Left forelimb (tissue), 1 donor: Measurements from ENCODE around the gene SRSF7.

Source experiments
- DNase-seq: peaks from one replicate; pipeline ENCODE4 v3.0.0-alpha.2; 2018; ENCODE audit warnings: low spot score

The SRSF7 gene

DNA sequence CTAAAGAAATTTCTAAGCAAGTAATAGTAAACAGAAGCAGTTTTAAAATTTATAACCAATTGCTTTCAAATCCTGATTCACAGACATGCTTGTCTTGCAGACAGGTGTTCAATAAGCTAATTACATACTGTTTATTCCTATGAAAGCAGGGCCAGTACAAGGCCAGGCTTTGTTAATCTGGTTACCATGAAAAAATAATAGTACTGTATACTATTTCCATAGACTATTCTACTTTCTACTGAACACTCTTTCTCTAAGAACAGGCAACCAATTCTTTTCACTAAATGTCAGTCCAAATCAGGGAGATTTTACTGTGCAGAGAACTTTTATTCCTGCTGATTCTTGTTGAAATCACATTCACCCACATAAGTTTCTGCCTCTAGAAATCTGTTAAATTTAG lies 2.9 kb upstream of the SRSF7 start:
- DNase-seq: no peak

DNA sequence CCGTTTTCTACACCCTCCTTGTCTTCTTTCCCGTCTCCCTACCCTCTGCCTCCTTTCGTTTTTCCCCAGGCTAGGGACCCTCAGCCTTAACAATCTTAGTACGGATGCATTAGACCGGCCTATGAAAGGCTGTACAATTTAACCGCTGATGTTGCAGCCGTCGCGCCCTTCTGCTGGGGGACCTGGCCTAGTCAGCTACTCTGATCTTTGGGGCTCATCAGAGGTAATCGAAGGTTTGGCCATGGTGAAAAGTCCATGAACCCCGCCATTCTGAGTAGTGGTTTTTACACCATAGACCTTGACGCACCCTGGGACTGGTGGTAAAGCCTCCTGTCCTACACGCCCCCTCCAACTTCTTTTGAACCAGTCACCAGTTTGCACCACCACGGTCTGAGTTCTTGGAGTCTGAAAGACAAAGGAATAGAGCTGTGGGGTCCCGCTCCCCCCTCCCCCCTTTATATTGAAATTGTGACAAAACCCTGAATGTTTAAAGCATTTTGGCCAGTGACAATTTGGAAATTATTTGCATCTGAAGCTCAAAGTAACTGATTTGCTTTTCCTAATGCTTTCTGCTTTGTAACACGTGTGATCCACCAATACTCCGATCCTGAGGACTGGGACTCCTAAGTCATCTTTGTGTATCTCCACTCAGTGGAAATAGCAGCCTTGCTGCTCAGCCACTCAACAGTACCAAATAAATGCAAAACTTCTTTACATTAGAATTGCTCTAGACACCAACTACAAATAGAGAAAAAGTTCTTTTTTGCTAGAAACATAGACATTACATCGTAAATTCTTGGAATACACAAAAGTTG lies 642 bp upstream of the SRSF7 start:
- DNase-seq: peak; percentile 3

DNA sequence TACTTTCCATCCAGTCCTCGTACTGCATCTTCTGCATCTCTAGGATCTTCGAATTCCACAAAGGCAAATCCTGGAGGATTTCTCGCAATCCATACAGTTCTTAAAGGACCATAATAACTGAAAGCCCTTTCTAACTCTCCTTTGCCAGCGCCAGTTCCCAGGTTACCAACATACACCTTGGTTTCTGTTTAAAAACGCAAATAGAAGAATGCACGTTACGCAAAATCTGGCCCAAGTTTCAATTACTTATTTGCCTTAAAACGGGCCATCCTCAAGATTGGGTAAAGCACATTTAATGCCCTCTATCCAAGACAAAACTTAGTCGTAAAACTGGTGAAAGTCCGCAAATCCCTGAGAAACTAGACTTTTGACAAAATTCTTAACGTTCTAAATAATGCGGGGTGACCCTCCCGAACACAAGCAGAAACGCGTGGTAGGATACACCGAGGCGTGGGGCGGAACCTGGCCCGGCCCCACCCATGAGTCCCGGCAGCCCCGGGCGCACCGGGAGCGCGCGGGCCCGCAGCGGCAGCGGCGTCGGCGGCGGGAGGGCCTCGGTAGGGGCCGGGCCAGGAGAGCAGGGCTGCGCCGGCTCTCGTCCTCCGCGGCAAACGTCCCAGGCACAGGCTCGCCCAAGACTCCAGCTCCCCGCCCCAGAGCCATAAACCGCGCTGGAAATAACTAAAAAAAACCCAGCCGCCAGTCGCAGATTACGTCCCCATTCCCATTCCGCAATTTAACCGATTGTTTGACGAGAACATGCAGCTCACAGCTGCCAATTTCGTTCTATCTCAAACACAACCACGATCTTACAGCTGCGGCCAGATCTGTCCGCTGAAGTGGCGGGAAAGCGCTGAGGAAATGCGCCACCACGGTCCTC lies 910 bp downstream of the SRSF7 start:
- no peak for DNase-seq

DNA sequence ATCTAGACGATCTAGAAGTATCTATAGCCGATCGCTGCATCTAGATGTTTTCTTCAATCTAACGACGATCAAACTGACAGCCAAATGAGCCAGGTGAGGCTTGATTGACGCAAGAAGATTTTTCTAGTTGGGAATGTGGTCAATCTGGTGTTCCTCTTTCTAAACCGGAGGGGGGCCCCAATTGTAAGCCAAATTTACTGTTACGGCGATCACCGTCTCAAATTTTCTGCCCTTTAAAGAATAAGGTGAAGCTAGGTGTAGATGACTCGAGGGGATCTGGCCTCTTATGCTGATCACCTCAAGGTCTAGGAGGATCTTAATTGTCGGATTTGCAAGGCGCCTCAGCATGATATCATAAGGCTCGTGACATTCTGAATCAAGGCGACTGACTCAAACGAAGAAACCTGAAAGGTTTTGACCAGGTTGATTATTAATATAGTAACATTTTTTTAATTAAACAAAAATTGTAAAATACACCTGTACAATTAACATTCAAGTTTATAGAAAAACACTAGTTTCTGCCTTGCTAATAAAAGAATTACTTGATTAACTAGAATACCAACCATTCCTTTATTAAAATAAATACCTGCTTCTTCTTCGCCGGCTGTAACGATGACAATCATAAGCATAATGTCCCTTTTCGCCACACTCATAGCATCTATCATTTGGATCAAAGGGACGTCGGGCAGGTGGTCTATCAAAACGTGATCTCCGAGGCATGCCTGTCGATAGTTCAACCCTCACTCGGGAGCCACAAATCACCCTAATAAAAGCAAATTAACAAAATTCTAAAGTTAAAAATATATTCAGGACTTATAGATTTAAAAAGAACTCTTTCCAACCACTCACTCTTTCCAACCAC lies 2.0 kb downstream of the SRSF7 start:
- DNase-seq: peak; percentile 36

DNA sequence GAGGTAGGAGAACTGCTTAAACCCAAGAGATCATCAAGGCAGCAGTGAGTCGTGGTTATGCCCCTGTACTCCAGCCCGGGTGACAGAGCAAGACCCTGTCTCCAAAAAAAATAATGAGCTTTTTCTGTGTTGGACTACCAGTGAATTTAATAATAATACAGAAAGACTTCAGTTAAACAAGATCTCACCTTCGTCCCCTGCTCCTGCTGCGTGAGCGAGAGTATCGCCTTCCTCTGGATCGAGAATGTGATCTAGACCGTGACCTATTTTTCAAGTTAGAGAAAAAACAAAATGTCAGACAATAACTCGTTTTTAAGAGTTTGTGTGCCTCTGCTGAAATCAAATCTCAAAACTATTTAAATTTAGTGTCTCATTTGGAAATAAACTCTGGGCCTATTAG lies 2.8 kb downstream of the SRSF7 start:
- DNase-seq: peak; percentile 0

DNA sequence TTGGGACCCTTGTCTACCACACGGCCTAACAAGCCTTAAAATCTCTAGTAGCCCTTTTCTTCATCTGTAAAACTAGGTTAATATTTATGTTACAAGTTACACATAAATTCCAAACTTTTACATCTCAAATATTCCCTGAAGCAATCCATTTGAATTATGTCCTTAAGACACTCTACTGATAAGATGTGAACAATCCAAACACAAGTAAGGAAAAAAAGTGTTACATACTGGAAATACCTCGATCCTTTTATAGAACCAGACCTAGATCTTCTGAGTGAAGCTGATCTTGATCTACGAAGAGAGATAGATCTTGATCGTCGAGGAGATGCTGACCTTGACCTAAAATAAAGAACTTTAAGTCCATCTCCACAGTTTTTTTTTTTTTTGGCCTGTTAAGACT lies 3.3 kb downstream of the SRSF7 start:
- DNase-seq: no peak

DNA sequence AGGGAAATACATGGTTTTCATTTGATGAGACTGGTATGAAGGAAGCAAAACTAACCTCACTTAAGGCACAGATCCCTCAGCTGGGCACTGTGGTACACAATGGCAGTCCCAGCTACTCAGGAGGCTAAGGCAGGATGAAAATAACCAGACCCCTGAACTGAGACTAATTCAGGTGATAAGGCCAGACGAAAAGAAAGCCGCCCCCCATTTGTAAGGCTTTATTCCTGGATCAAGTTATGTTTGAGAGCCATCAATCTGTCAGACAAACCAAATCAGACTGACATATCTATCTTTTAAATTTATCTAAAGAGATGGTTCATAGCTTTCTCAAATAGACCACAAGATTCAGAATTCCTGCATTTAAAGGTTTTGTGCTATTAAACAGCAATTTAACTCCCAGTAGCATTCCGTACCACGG lies 4.1 kb downstream of the SRSF7 start:
- no peak for DNase-seq

DNA sequence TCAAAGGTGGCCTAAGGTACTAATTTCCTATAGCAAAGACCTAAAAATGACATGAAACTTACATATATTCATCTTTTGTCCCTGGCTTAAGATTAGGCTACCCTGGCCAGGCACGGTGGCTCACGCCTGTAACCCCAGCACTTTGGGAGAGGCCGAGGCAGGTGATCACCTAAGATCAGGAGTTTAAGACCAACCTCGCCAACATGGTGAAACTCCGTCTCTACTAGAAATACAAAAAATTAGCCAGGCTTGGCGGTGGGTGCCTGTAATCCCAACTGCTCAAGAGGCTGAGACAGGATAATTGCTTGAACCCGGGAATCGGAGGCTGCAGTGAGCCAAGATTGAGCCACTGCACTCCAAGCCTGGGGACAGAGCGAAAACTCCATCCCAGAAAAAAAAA lies 5.9 kb downstream of the SRSF7 start:
- DNase-seq: peak; percentile 33

DNA sequence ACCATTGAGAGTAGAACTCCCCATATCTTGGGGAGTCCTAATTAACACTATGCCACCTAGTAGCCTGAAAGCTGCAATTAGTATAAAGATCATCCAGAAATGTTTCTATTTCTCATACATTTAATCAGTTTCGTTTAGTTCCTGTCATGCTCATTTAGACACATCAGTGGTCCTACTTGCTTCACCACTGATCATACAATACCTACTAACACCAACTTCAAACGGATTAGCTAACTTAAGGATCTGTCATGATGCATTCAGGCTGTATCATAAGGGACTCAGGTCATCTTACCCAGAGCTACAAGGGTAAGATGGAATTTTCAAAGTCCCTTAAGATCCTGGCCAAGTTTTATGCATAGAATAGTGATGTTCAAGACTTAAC lies 6.8 kb downstream of the SRSF7 start:
- DNase-seq: no peak

DNA sequence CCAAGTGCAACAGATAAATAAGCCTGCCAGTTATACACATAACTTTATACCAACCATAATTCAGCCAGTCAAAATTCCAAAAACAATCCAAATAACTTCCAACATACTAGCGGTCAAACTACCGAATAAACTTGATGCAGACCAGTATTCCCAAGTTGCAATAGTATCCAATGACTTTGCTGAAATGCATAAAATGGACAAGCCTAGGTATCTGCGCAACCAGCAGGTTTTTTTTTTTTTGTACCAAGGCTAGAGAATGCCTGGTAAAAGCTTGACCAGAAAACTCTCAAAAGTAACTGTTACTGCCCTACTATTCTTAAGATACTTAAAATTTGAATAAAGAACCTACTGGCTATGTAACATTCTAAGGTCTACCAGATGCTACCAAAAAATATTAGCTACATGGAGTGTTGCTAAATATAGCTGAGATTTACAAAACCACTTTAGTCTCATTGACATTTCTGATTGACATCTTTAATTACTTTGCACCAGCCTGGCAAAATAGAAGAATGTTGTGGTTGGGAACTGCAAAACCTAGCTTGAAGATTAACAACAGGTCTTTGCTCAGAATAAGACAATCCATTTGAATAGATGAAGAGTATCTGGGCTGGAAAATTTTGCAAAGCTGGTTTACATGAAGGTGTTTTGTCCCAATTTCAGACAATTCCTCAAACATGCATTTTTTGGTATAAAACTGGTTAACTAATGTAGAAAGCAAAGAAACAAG lies 7.3 kb downstream of the SRSF7 start:
- DNase-seq: no peak

DNA sequence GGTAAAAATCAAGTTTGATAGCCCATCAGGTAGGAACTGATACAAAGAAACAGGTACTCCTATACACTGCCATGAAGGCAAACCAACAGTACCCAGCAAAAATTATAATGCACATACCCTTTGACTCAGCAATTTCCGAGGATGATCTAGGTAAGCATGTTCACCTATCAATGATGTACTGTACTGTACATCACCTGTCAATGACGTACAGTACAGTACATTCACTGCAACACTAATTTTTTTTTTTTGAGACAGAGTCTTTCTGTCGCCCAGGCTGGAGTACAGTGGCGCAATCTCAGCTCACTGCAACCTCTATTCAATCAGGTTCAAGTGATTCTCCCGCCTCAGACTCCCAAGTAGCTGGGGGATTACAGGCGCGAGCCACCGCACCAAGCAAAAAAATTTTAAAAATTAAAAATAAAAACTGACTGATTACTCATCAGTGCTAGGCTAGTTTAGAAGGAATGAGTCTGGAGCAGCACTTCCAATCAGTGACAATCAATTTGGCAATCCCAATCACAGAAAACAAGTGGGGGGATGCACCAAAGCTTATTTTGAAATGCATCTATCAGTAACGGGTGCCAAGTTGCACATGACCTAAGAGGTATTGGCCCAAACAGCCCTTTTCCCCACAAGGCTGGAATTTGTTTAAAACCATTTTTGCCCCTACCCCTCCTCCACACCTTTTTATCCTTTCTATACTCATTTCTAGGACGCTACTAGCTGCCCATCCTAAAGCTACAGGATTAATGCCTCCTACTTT lies 8.2 kb downstream of the SRSF7 start:
- peak; percentile 15 for DNase-seq

DNA sequence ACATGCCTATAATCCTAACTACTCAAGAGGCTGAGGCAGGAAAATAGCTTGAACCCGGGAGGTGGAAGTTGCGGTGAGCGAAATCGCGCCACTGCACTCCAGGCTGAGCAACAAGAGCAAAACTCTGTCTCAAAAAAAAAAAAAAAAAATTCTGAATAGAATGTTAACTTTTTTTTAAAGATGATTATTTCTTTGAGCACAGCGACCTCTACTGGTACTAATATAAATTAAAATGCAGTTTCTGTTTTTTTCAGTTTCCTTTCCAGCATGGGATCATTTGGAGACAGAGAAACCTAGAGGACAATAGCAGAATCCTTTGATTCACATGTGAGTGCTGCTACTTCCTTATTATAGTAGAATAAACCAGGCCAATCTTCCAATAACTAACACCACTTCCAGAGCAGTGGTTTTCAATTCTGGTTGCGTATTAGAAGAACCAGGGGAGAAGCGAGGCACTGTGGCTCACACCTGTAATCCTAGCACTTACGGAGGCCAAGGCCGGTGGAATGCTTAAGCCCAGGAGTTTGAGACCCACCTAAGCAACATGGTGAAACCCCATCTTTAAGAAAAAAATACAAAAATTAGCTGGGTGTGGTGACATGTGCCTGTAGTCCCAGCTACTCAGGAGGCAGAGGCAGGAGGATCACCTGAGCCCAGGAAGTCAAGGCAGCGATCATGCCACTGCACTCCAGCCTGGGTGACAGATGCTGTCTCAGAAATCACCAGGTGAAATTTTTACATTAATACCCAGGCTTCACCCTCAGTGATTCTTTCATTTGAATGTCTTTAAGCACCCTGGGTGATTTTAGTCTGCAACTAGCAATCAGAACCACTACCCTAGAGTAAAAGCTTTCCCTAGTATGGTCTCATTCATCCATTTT lies 10.1 kb downstream of the SRSF7 start:
- peak; percentile 33 for DNase-seq

DNA sequence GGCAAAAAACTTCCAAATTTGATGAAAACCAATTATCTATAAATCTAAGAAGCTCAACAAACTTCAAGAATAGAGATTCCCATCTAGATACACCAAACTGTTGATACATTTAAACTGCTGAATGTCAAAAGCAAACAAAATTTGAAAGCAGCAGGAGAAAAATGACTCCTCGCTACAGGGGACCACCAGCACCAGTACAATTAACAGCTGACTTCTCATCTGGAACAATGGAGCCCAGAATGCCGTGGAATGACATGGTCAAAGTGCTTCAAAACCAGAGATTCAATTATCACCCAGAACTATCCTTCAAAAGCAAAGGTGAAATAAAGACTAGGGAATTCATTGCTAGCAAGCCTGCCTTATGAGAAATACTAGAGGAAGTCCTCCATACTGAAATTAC lies 11.6 kb downstream of the SRSF7 start:
- DNase-seq: peak; percentile 4

DNA sequence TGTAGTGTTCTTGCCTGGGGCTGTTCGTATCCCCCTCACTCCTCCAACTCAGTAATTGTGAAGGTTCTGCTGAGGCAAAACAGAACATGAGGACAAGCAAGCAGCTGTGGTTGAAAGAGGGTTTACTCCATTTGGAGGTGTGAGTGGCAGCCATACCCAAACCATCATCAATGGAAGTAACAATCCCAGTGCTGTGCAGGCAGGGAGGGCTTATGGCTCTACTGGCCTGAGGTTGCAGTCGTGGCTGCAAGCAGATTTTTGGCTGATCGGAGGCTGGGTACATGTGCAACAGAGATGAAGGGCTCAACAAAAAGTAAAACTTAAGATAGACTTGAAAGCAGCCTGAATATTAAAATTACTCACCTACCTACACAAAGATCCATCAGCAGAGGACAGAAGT lies 13.2 kb downstream of the SRSF7 start:
- peak; percentile 38 for DNase-seq

DNA sequence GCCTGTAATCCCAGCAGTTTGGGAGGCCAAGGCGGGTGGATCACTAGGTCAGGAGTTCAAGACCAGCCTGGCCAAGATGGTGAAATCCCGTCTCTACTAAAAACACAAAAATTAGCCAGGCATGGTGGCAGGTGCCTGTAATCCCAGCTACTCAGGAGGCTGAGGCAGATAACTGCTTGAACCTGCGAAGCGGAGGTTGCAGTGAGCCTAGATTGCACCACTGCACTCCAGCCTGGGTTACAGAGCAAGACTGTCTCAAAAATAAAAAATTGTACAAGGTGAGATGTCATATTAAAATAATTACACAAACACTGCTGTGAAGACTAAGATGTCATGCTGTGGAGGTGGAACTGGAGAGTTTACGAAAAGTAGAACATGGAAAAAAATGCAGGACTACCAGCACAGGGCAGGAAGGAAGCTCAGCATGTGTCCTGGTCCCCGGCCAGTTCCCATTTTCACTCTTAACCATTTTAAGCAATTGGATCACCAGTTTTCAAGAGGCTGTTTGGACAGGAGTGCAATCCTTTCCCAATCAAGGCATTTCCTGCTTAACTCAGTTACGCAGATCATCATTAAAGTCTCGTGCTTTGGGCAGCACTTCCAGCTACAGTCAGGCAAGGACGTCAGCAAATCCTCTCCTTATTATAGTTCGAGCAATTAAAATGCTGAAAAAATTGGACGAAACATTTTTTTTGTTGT lies 14.0 kb downstream of the SRSF7 start:
- DNase-seq: peak; percentile 53

DNA sequence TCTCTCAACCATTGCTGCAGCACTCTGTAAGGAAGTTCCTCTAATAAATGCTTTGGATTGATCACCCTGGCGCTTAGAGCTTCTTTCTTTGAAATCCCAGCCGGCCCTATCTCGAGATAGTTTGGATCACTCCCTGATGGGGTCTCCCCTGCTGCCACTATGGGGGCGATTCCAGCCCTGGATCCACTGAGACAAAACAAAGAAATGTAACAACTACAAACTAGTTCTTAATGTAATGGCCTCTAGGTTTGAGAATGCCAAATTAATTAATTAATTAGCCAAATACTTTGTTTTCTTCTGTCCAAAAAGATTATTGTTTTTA lies 15.2 kb downstream of the SRSF7 start:
- DNase-seq: peak; percentile 28

DNA sequence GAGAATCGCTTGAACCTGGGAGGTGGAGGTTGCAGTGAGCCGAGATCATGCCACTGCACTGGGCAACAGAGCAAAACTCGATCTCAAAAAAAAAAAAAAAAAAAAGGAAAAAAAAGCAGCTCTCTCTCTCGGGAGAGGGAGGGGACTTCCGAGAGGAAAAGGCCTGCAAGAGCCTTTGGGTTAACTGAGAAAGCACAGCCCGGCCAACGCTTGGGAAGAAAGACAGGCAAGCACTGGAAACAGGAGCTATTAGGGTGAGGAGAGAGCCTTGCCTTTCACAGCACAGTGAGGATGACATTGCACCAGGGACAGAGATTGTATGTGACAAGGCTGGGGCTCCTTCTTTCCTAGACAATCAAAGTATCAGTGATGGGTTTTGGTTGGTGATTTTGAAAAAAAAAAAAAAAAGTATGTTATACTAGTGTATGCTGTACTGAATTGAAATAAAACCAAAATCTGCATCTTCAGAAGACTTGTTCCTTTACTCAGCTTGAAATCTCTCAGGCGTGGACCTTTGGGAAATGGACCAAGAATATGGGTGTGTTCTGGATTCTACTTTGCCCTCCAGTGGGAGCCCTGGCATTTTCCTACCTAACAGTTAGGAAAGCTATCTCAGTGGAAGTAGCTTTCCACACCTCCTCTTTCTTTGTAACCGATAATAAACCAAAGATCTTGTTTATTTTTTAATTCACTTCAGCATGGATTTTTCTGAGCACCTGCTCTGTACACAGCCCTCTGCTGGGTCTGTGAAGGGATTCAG lies 16.7 kb downstream of the SRSF7 start:
- DNase-seq: peak; percentile 9

DNA sequence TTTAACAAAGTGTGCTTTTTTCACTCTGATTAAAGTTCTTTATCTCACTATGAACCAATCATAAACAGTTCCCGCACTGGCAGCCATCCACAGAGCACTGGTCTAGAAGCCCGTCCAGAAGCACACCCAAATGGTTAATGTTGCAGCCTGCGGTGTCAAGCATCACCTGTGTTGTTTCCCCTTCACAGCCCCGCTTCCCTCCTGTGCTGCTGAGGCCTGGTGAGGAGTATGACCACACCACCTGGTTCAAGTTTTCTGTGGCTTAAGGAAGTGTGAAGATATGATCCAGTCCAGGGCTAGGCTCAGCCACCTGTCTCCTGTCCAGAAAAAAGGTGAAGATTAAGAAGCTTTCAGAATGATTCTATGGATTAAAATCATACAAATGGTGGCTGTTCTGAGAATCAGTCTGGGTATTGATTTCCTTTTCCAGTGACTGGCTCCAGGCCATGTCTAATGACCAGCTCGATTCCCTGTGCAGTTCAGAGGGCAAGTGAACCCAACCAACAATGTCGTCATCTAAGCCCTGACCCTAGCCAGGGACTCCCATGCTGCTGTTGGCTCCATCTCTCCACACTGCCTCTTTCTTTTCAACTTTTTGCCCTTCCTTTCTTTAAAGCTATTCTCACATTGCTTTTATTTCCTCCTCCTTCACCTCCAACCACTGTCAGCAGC lies 17.7 kb downstream of the SRSF7 start:
- DNase-seq: peak; percentile 36
